Endothelial cell of umbilical vein (primary cell): Measurements from ENCODE around the gene RALGPS1.

Experiments
- EZH2 ChIP-seq: IDR thresholded peaks from 2 replicates; pipeline ENCODE4 v1.6.1; 2012; ENCODE audit warnings: borderline replicate concordance, low read depth, mild to moderate bottlenecking, moderate library complexity, low read length, inconsistent platforms; ENCODE audit not compliant: severe bottlenecking
- FOS ChIP-seq: IDR thresholded peaks from 2 replicates; pipeline ENCODE4 v1.6.1; 2011; ENCODE audit warnings: mild to moderate bottlenecking, low read length, moderate library complexity, borderline replicate concordance; ENCODE audit not compliant: insufficient read depth
- GATA2 ChIP-seq: IDR thresholded peaks from 2 replicates; pipeline ENCODE4 v1.7.0; 2011; ENCODE audit warnings: low read depth, mild to moderate bottlenecking, moderate library complexity, mixed read lengths, low read length; ENCODE audit not compliant: insufficient read length, insufficient read depth
- JUN ChIP-seq: IDR thresholded peaks from 2 replicates; pipeline ENCODE4 v1.6.1; 2011; ENCODE audit warnings: borderline replicate concordance, low read depth; ENCODE audit not compliant: insufficient read length, insufficient read depth
- POLR2A ChIP-seq: IDR thresholded peaks from 2 replicates; pipeline ENCODE4 v1.6.1; 2012; ENCODE audit warnings: low read depth, mild to moderate bottlenecking, control low read depth, low read length
- POLR2AphosphoS5 ChIP-seq: IDR thresholded peaks from 2 replicates; pipeline ENCODE4 v1.6.1; 2012; ENCODE audit warnings: low read depth, mild to moderate bottlenecking, control low read depth, low read length, moderate library complexity; ENCODE audit not compliant: insufficient read depth
- TF ChIP-seq, protein P1 (sequence below), 2 donors: IDR thresholded peaks; 1 replicate in 1 of 2; 2 replicates in 1 of 2; pipeline ENCODE4 v1.5.1; 2011; ENCODE audit warnings: low read length in 2 of 2, mild to moderate bottlenecking in 2 of 2, moderate library complexity in 2 of 2, control low read depth in 1 of 2, inconsistent platforms in 1 of 2, low read depth in 1 of 2; ENCODE audit not compliant: insufficient read depth in 1 of 2; ENCODE audit errors: extremely low read depth in 1 of 2
- TF ChIP-seq, protein P2 (sequence below): IDR thresholded peaks from 2 replicates; pipeline ENCODE4 v1.6.1; 2011; ENCODE audit not compliant: insufficient read depth, insufficient read length

DNA sequence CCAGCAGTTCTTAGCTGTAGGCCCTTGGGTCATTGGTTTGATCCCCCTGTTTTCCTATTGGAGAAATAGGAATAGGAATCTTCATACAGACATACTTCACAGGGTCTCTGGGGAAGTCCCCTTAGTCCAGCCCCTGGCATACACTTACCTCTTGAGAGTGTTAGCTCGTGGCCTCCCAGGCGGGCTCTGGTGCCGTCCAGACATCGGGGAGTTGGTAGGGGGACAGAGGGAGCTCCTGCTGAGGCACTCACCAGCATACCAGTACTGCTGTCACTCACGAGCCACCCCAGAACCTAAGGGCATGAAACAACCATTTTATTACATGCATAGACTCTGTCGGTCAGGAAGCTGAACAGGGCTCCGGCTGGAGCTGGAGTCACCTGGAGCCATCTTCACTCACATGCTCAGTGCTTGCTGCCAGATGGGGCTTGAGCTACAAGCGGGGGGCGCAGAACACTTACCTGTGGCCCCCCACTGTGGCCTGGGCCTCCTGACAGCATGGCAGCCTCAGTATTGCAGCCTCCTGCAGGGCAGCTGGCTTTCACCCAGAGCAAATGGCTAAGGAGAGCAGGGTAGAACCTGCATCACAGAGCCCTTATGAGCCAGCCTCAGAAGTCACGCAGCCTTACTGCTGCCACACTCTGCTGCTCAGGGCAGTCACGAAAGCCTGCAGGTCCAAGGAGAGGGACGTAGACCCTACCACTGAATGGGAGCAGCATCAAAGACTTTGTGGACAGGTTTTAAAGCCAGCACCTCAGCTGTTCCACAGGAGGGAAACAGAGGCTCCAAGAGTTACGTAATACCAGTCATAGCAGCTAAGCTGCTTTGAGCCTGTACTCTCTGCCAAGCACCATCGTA is 266.1 kb downstream of the RALGPS1 start:
- TF ChIP-seq FOS (no peak), EZH2 (no peak), POLR2A (no peak), POLR2AphosphoS5 (no peak), GATA2 (no peak), JUN (no peak)
- TF ChIP-seq, protein P1, sequence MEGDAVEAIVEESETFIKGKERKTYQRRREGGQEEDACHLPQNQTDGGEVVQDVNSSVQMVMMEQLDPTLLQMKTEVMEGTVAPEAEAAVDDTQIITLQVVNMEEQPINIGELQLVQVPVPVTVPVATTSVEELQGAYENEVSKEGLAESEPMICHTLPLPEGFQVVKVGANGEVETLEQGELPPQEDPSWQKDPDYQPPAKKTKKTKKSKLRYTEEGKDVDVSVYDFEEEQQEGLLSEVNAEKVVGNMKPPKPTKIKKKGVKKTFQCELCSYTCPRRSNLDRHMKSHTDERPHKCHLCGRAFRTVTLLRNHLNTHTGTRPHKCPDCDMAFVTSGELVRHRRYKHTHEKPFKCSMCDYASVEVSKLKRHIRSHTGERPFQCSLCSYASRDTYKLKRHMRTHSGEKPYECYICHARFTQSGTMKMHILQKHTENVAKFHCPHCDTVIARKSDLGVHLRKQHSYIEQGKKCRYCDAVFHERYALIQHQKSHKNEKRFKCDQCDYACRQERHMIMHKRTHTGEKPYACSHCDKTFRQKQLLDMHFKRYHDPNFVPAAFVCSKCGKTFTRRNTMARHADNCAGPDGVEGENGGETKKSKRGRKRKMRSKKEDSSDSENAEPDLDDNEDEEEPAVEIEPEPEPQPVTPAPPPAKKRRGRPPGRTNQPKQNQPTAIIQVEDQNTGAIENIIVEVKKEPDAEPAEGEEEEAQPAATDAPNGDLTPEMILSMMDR (IDR thresholded peaks at IDR 0.05; ENCODE audit: extremely low read depth in 1 of 2, insufficient read depth in 1 of 2, low read depth in 1 of 2, low read length in 2 of 2) = no peak
- TF ChIP-seq, protein P2, sequence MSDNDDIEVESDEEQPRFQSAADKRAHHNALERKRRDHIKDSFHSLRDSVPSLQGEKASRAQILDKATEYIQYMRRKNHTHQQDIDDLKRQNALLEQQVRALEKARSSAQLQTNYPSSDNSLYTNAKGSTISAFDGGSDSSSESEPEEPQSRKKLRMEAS = no peak
